ENCODE measurements around the gene PHACTR3. TPM values are rescaled to one million over a fixed set of nuclear protein-coding genes. Genes with fewer than 3 reads are reported as not detected.

PHACTR3 gene
- total RNA-seq, 1 experiment from 2014 or later: not detected

DNA sequence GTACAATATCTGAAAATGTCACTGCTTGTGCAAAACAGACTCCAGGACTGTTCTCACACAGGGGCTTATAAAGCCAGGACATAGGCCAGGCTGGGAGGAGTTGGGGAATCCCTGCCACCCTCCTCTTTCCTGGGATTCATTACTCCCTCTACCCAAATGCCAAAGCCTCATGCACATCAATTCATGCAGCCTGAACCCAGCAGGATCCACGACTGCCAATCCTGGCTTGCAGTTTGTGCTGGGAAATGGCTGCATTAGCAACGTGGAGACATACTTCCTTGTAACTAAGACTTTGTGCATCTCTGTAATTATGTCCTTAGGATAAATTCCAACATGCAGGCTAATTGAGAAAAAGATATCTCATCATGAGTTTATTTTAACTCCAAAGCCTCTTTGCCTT lies 185.3 kb downstream of the PHACTR3 start:
- Histone ChIP-seq H3K4me1 (ENCODE audit: control insufficient read depth in 1 of 2, insufficient read depth in 2 of 2, low read length in 2 of 2) (no peaks in the 10 kb centered on the region), H2AFZ (ENCODE audit: low read depth, low read length, poor library complexity, severe bottlenecking) (no peak overlapping the region), H3K27ac (ENCODE audit: low read depth, low read length) (no peak overlapping the region), H3K4me3 (replicated peaks in 1 of 2; ENCODE audit: low read depth in 1 of 2, low read length in 2 of 2) (no peak overlapping the region), H3K79me2 (ENCODE audit: insufficient read depth, low read length) (no peaks in the 10 kb centered on the region), H4K20me1 (ENCODE audit: insufficient read depth) (no peaks in the 10 kb centered on the region), H3K36me3 (ENCODE audit: control insufficient read depth in 1 of 2, insufficient read depth in 2 of 2, low read length in 2 of 2) (no peaks in the 10 kb centered on the region), H3K27me3 (ENCODE audit: insufficient read depth, low read length) (peaks cover 21% of the 10 kb centered on the region), H3K9me3 (ENCODE audit: control insufficient read depth in 1 of 2, insufficient read depth in 1 of 2, low read depth in 1 of 2, low read length in 2 of 2) (no peaks in the 10 kb centered on the region), H3K9ac (ENCODE audit: low read length) (no peak overlapping the region), H3K4me2 (ENCODE audit: low read length) (no peak overlapping the region), H3K9me2 (ENCODE audit: insufficient read depth) (no peaks in the 10 kb centered on the region)
- TF ChIP-seq CEBPB (IDR thresholded peaks at IDR 0.05; ENCODE audit: low read depth) (no peak), EZH2phosphoT487 (IDR thresholded peaks at IDR 0.05; ENCODE audit: borderline replicate concordance) (no peak), TCF7L2 (IDR thresholded peaks at IDR 0.05; ENCODE audit: borderline replicate concordance, extremely low read depth, insufficient read depth, insufficient read length) (no peak), SIN3A (IDR thresholded peaks at IDR 0.05; ENCODE audit: low read depth) (no peak), SRF (IDR thresholded peaks at IDR 0.05; ENCODE audit: low read depth) (no peak), RAD21 (IDR thresholded peaks at IDR 0.05; ENCODE audit: low read depth) (no peak), ELF1 (IDR thresholded peaks at IDR 0.05; ENCODE audit: borderline replicate concordance, low read depth) (no peak), CBX3 (IDR thresholded peaks at IDR 0.05; ENCODE audit: low read depth) (no peak)
- TF ChIP-seq, protein P1, sequence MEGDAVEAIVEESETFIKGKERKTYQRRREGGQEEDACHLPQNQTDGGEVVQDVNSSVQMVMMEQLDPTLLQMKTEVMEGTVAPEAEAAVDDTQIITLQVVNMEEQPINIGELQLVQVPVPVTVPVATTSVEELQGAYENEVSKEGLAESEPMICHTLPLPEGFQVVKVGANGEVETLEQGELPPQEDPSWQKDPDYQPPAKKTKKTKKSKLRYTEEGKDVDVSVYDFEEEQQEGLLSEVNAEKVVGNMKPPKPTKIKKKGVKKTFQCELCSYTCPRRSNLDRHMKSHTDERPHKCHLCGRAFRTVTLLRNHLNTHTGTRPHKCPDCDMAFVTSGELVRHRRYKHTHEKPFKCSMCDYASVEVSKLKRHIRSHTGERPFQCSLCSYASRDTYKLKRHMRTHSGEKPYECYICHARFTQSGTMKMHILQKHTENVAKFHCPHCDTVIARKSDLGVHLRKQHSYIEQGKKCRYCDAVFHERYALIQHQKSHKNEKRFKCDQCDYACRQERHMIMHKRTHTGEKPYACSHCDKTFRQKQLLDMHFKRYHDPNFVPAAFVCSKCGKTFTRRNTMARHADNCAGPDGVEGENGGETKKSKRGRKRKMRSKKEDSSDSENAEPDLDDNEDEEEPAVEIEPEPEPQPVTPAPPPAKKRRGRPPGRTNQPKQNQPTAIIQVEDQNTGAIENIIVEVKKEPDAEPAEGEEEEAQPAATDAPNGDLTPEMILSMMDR (IDR thresholded peaks at IDR 0.05 in 2 of 3, conservative IDR thresholded peaks at IDR 0.05 in 1 of 3; ENCODE audit: borderline replicate concordance in 1 of 3, insufficient read depth in 1 of 3, low read depth in 2 of 3, low read length in 2 of 3): no peak
- TF ChIP-seq, protein P2, sequence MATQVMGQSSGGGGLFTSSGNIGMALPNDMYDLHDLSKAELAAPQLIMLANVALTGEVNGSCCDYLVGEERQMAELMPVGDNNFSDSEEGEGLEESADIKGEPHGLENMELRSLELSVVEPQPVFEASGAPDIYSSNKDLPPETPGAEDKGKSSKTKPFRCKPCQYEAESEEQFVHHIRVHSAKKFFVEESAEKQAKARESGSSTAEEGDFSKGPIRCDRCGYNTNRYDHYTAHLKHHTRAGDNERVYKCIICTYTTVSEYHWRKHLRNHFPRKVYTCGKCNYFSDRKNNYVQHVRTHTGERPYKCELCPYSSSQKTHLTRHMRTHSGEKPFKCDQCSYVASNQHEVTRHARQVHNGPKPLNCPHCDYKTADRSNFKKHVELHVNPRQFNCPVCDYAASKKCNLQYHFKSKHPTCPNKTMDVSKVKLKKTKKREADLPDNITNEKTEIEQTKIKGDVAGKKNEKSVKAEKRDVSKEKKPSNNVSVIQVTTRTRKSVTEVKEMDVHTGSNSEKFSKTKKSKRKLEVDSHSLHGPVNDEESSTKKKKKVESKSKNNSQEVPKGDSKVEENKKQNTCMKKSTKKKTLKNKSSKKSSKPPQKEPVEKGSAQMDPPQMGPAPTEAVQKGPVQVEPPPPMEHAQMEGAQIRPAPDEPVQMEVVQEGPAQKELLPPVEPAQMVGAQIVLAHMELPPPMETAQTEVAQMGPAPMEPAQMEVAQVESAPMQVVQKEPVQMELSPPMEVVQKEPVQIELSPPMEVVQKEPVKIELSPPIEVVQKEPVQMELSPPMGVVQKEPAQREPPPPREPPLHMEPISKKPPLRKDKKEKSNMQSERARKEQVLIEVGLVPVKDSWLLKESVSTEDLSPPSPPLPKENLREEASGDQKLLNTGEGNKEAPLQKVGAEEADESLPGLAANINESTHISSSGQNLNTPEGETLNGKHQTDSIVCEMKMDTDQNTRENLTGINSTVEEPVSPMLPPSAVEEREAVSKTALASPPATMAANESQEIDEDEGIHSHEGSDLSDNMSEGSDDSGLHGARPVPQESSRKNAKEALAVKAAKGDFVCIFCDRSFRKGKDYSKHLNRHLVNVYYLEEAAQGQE (IDR thresholded peaks at IDR 0.05; ENCODE audit: low read depth): no peak
- TF ChIP-seq, protein P3, sequence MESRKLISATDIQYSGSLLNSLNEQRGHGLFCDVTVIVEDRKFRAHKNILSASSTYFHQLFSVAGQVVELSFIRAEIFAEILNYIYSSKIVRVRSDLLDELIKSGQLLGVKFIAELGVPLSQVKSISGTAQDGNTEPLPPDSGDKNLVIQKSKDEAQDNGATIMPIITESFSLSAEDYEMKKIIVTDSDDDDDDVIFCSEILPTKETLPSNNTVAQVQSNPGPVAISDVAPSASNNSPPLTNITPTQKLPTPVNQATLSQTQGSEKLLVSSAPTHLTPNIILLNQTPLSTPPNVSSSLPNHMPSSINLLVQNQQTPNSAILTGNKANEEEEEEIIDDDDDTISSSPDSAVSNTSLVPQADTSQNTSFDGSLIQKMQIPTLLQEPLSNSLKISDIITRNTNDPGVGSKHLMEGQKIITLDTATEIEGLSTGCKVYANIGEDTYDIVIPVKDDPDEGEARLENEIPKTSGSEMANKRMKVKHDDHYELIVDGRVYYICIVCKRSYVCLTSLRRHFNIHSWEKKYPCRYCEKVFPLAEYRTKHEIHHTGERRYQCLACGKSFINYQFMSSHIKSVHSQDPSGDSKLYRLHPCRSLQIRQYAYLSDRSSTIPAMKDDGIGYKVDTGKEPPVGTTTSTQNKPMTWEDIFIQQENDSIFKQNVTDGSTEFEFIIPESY (IDR thresholded peaks at IDR 0.05; ENCODE audit: extremely low read depth, insufficient replicate concordance, low read length): no peak
- ChIA-PET RAD21 (ENCODE audit: low non-redundant PET in 1 of 2, low total read pairs in 2 of 2, uncharacterized antibody in 2 of 2, unreplicated experiment in 2 of 2) (no interaction called here), POLR2A (no interaction called here), CTCF (interaction anchor here (2.1 kb wide), 1 partner anchor 61 kb away, joined by 5 read pairs; no protein-coding TSS in a partner anchor)
- no TSS peak for BruUV-seq (replicated peaks)
- DNase-seq (ENCODE audit: low read depth, low spot score) (no peak), ATAC-seq (no peak)
- intact Hi-C loops (cut with micrococcal nuclease): no loop called here

Measured in HCT116 (cell line).